ENCODE measurements around the gene EHD4.

DNA sequence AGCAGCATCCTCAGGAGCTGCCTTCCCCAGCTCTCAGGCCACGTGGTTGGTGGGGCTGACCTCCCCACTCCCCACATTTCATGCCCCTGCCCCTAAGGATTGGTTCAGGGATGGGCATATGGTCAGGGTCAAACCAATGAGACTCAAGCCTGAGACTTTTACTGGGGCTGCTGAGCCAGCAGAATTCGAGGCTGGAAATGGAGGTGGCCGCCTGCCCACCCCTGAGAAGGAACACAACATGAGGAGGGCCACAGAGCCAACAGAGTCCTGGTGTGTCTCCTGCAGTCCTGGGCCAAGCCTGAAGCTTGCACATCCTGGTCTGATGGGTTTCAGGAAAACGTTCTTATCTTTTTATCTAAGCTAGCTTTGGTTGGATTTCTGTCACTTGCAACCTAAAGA is 5.9 kb downstream of the EHD4 start:
- TF ChIP-seq CTCF (IDR thresholded peaks at IDR 0.05; ENCODE audit: low read depth, low read length), result no peak
- TF ChIP-seq EZH2phosphoT487 (IDR thresholded peaks at IDR 0.05; ENCODE audit: low read depth), result no peak
